H1 (cell line): ENCODE results near the gene RELT. TPM values are rescaled to one million over a fixed set of nuclear protein-coding genes. Genes with fewer than 3 reads are reported as not detected.

ENCODE experiments used
- CTCF ChIA-PET: fragments of 300-600 bp; sonication (Branson Sonifier 250); formaldehyde crosslinking; loops from one replicate; lab custom pipeline; 2021; ENCODE audit not compliant: partially characterized antibody; lab: Charles Lee
- POLR2A ChIA-PET: fragments of 300-600 bp; sonication (Branson Sonifier 250); formaldehyde crosslinking; loops from one replicate; lab custom pipeline; 2021; ENCODE audit warnings: inconsistent platforms; ENCODE audit not compliant: partially characterized antibody; lab: Charles Lee
- DNase-seq, 2 experiments: peaks; one replicate each; pipeline versions ENCODE4 v3.0.0 to v3.0.0-alpha.2; 2010 to 2022; ENCODE audit warnings: low spot score in 2 of 2, low read depth in 1 of 2, mixed read lengths in 1 of 2
- FAIRE-seq: peaks from 2 replicates; lab custom pipeline; 2011; peaks lifted over from hg19 to GRCh38; lab: Jason Lieb, UNC
- H2AFZ ChIP-seq: 2 replicates; pipeline ENCODE4 v1.8.1; 2012; ENCODE audit warnings: low read length, inconsistent platforms
- H2AK5ac ChIP-seq: 2 replicates; pipeline ENCODE4 v1.6.1; 2013; ENCODE audit warnings: low read depth, low read length
- H2BK120ac ChIP-seq: replicated peaks from 2 replicates; pipeline ENCODE3; 2013; ENCODE audit warnings: low read depth, low read length, inconsistent platforms
- H2BK12ac ChIP-seq: 2 replicates; pipeline ENCODE4 v1.6.1; 2013; ENCODE audit warnings: low read depth, low read length
- H2BK15ac ChIP-seq: 2 replicates; pipeline ENCODE4 v1.6.1; 2013; ENCODE audit warnings: low read length
- H2BK20ac ChIP-seq: 2 replicates; pipeline ENCODE4 v1.6.1; 2013; ENCODE audit warnings: low read length
- H2BK5ac ChIP-seq: 2 replicates; pipeline ENCODE4 v1.6.1; 2013; ENCODE audit warnings: low read depth, low read length
- H3K14ac ChIP-seq: 2 replicates; pipeline ENCODE4 v1.6.1; 2013; ENCODE audit warnings: inconsistent platforms; ENCODE audit not compliant: insufficient read length
- H3K18ac ChIP-seq: 2 replicates; pipeline ENCODE4 v1.6.1; 2013; ENCODE audit warnings: low read length; ENCODE audit errors: extremely low read depth
- H3K23ac ChIP-seq: 2 replicates; pipeline ENCODE4 v1.6.1; 2013; ENCODE audit warnings: inconsistent platforms; ENCODE audit not compliant: insufficient read length
- H3K23me2 ChIP-seq: 2 replicates; pipeline ENCODE4 v1.6.1; 2013; ENCODE audit warnings: low read depth, low read length
- H3K27ac ChIP-seq: 2 replicates; pipeline ENCODE4 v1.6.1; 2011; ENCODE audit warnings: low read depth, low read length, inconsistent platforms
- H3K27me3 ChIP-seq, 4 experiments: replicated peaks in 1 of 4; 1 replicate in 1 of 4; 2 replicates in 3 of 4; pipeline versions ENCODE4 v1.6.1 to v1.8.1; 2011 to 2013; ENCODE audit warnings: low read length in 3 of 4, mild to moderate bottlenecking in 3 of 4, inconsistent platforms in 2 of 4, mixed read lengths in 2 of 4, moderate library complexity in 1 of 4; ENCODE audit not compliant: control insufficient read depth in 3 of 4, insufficient read depth in 3 of 4; ENCODE audit errors: extremely low read depth in 1 of 4
- H3K36me3 ChIP-seq, 4 experiments: 2 replicates each; pipeline versions ENCODE4 v1.6.1 to v1.8.1; 2011 to 2013; ENCODE audit warnings: mild to moderate bottlenecking in 4 of 4, low read length in 3 of 4, moderate library complexity in 2 of 4, control low read depth in 1 of 4, inconsistent platforms in 1 of 4; ENCODE audit not compliant: insufficient read depth in 4 of 4, control insufficient read depth in 2 of 4
- H3K4ac ChIP-seq: replicated peaks from 2 replicates; pipeline ENCODE3; 2013; ENCODE audit warnings: low read length, low read depth, mixed read lengths, inconsistent platforms; ENCODE audit not compliant: insufficient read length
- H3K4me1 ChIP-seq, 4 experiments: replicated peaks in 1 of 4; 1 replicate in 1 of 4; 2 replicates in 3 of 4; pipeline versions ENCODE4 v1.6.1 to v1.8.1; 2011 to 2013; ENCODE audit warnings: low read length in 3 of 4, inconsistent platforms in 2 of 4, mixed read lengths in 1 of 4; ENCODE audit not compliant: insufficient read depth in 4 of 4, control insufficient read depth in 3 of 4
- H3K4me2 ChIP-seq, 2 experiments: 2 replicates each; pipeline versions ENCODE4 v1.6.1 to v1.8.1; 2011 to 2013; ENCODE audit warnings: low read depth in 2 of 2, low read length in 2 of 2, control low read depth in 1 of 2, inconsistent platforms in 1 of 2, mild to moderate bottlenecking in 1 of 2; ENCODE audit not compliant: insufficient read depth in 1 of 2
- H3K4me3 ChIP-seq, 4 experiments: fragments of 200-600, 300-600 bp in 1 of 4; sonication (generic), shearing (Covaris generic), sonication (Bioruptor Twin) in 1 of 4; 2 replicates each; pipeline versions ENCODE4 v1.5.1 to v1.8.1; 2011 to 2016; ENCODE audit warnings: low read length in 4 of 4, low read depth in 3 of 4, control low read depth in 2 of 4, inconsistent platforms in 2 of 4, mild to moderate bottlenecking in 2 of 4, mixed read lengths in 1 of 4, moderate library complexity in 1 of 4; ENCODE audit not compliant: insufficient read depth in 2 of 4; ENCODE audit errors: extremely low read depth in 1 of 4
- H3K56ac ChIP-seq: replicated peaks from 2 replicates; pipeline ENCODE3; 2013; ENCODE audit warnings: low read depth, mild to moderate bottlenecking, mixed read lengths, low read length, inconsistent platforms; ENCODE audit not compliant: insufficient read length
- H3K79me1 ChIP-seq: 2 replicates; pipeline ENCODE4 v1.6.1; 2013; ENCODE audit warnings: low read depth, low read length, control low read depth
- H3K79me2 ChIP-seq, 2 experiments: 2 replicates each; pipeline versions ENCODE4 v1.6.1 to v1.8.1; 2012 to 2013; ENCODE audit warnings: low read length in 2 of 2, mild to moderate bottlenecking in 2 of 2, inconsistent platforms in 1 of 2; ENCODE audit not compliant: insufficient read depth in 2 of 2, control insufficient read depth in 1 of 2
- H3K9ac ChIP-seq, 4 experiments: replicated peaks in 1 of 4; 1 replicate in 1 of 4; 2 replicates in 3 of 4; pipeline versions ENCODE4 v1.6.1 to v1.8.1; 2011 to 2013; ENCODE audit warnings: low read depth in 3 of 4, low read length in 3 of 4, control low read depth in 2 of 4, mild to moderate bottlenecking in 2 of 4, moderate library complexity in 2 of 4, inconsistent platforms in 1 of 4; ENCODE audit errors: extremely low read depth in 1 of 4
- H3K9me3 ChIP-seq, 2 experiments: 2 replicates each; pipeline versions ENCODE4 v1.6.1 to v1.8.1; 2012 to 2013; ENCODE audit warnings: mild to moderate bottlenecking in 2 of 2, moderate library complexity in 2 of 2, control low read depth in 1 of 2, inconsistent platforms in 1 of 2, low read depth in 1 of 2, low read length in 1 of 2, mixed read lengths in 1 of 2; ENCODE audit not compliant: insufficient read depth in 2 of 2
- H4K20me1 ChIP-seq, 2 experiments: replicated peaks in 1 of 2; 2 replicates each; pipeline versions ENCODE3 to v1.8.1; 2011 to 2013; ENCODE audit warnings: inconsistent platforms in 2 of 2, low read length in 2 of 2, mild to moderate bottlenecking in 1 of 2; ENCODE audit not compliant: insufficient read depth in 2 of 2, control insufficient read depth in 1 of 2
- H4K5ac ChIP-seq: 2 replicates; pipeline ENCODE4 v1.6.1; 2013; ENCODE audit warnings: low read length, low read depth, mixed read lengths, inconsistent platforms; ENCODE audit not compliant: insufficient read length
- H4K8ac ChIP-seq: 2 replicates; pipeline ENCODE4 v1.8.0; 2013; ENCODE audit warnings: mild to moderate bottlenecking, moderate library complexity, low read length, inconsistent platforms; ENCODE audit not compliant: insufficient read depth; ENCODE audit errors: extremely low read depth
- H4K91ac ChIP-seq: replicated peaks from 2 replicates; pipeline ENCODE3; 2013; ENCODE audit warnings: low read length, mixed read lengths, inconsistent platforms; ENCODE audit not compliant: insufficient read length
- BCL11A ChIP-seq, 2 experiments: IDR thresholded peaks; one replicate each; pipeline ENCODE4 v1.6.1; 2011; ENCODE audit warnings: low read depth in 2 of 2, low read length in 2 of 2, mild to moderate bottlenecking in 2 of 2
- EZH2 ChIP-seq: fragments of 200-600 bp; sonication (generic); IDR thresholded peaks from 2 replicates; pipeline ENCODE4 v1.7.1; 2012; ENCODE audit warnings: low read depth, mild to moderate bottlenecking, moderate library complexity, low read length, inconsistent platforms; ENCODE audit not compliant: severe bottlenecking
- GTF2F1 ChIP-seq: IDR thresholded peaks from 2 replicates; pipeline ENCODE4 v1.6.1; 2012; ENCODE audit warnings: low read depth, low read length, improper control_type of control experiment, borderline replicate concordance
- JUN ChIP-seq: IDR thresholded peaks from 2 replicates; pipeline ENCODE4 v1.6.1; 2011; ENCODE audit warnings: low read depth, mild to moderate bottlenecking, improper control_type of control experiment, low read length
- RBBP5 ChIP-seq: IDR thresholded peaks from 2 replicates; pipeline ENCODE4 v1.7.1; 2012; ENCODE audit warnings: low read depth, mild to moderate bottlenecking, inconsistent platforms, low read length, moderate library complexity, borderline replicate concordance
- RXRA ChIP-seq: IDR thresholded peaks from 2 replicates; pipeline ENCODE4 v1.6.1; 2011; ENCODE audit warnings: low read depth, mild to moderate bottlenecking, low read length, moderate library complexity; ENCODE audit not compliant: insufficient read depth
- SIN3A ChIP-seq, 2 experiments: IDR thresholded peaks in 1 of 2; conservative IDR thresholded peaks in 1 of 2; 2 replicates each; pipeline ENCODE4 v1.6.1; 2011 to 2012; ENCODE audit warnings: low read length in 2 of 2, improper control_type of control experiment in 1 of 2, low read depth in 1 of 2, mild to moderate bottlenecking in 1 of 2
- SIX5 ChIP-seq: IDR thresholded peaks from 2 replicates; pipeline ENCODE4 v1.6.1; 2011; ENCODE audit warnings: mild to moderate bottlenecking, low read depth, low read length
- SP1 ChIP-seq: IDR thresholded peaks from 2 replicates; pipeline ENCODE4 v1.6.1; 2011; ENCODE audit warnings: low read depth, low read length
- SP2 ChIP-seq: IDR thresholded peaks from 2 replicates; pipeline ENCODE4 v1.6.1; 2012; ENCODE audit warnings: mild to moderate bottlenecking, low read length, inconsistent platforms
- SUZ12 ChIP-seq: fragments of 200-600 bp; sonication (generic); IDR thresholded peaks from 2 replicates; pipeline ENCODE4 v1.6.1; 2012; ENCODE audit warnings: mild to moderate bottlenecking, inconsistent platforms, low read length, moderate library complexity, mixed read lengths
- WGBS, 2 experiments: shearing (Covaris generic) in 1 of 2; methylation state at CpG; one replicate each; pipeline versions ENCODE4 v1.1.6 to v1.1.7; 2013 to 2015; ENCODE audit warnings: low lambda C conversion rate in 2 of 2, mixed read lengths in 2 of 2, inconsistent platforms in 1 of 2, low coverage in 1 of 2, missing lambda C conversion rate in 1 of 2; ENCODE audit not compliant: insufficient replicate concordance in 2 of 2, insufficient coverage in 1 of 2, insufficient read length in 1 of 2; ENCODE audit errors: extremely low coverage in 1 of 2, missing lambda C conversion rate in 1 of 2; 5-methylcytosine and 5-hydroxymethylcytosine counted together
- polyA plus RNA-seq, 7 experiments: library from polyadenylated mRNA; depleted of rRNA in 3 of 7; stranded (reverse) in 5 of 7; unstranded in 2 of 7; fragments of >200 nt in 5 of 7; fragments of 200-250 nt in 2 of 7; gene quantifications; 1 replicate in 5 of 7; 2 replicates in 1 of 7; 4 replicates in 1 of 7; pipeline versions ENCODE4 v1.2.1 to v1.2.3, GENCODE V29; 2011 to 2013; ENCODE audit warnings: missing spikeins in 2 of 7, mixed read lengths in 2 of 7
- total RNA-seq: library from RNA; stranded (reverse); fragmentation: NEBNext Ultra II Directional; extraction: Animal tissue kit (Norgen Biotek cat#: 25700); gene quantifications from 2 replicates; pipeline ENCODE4 v1.2.1, GENCODE V29; 2021
- TF ChIP-seq, protein P1 (sequence below): IDR thresholded peaks from 2 replicates; pipeline ENCODE4 v1.6.1; 2011; ENCODE audit warnings: low read length, improper control_type of control experiment

RELT gene
- total and polyA plus RNA-seq, 2 of the 8 experiments (the other 6 are each of a cell fraction or from before 2014, with no cell fraction given), result 3.4 to 5.7 TPM

DNA sequence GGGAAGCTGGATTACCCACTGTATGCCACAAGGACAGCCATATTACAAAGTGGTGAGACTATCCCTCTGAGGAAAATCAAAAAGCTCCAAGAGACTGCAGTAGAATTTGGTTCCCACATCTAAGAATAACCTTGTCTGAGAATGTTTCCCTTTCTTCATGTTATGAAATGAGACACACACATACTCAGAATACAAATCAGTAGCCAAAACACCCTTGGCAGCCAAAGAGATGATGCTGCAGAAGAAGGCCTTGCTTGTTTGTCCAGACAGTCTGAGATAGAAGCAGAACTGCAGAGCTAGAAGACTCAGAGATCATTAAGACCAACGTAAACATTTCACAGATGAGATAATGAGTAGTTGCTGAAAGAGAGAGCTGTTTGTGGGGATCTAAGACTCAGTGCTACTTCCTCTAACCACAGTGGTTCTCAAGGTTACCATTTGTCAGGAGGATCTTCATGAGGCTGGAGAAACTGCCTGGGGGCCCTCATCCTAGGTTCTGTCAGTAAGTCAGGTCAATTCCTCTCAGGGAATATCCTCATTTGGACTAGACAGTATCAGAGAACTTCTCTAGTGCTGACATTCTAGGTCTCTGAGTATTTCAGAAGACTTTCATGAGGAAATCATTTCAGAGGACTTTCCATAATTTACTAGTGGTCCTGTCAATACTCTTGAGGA lies 38.9 kb downstream of the RELT start:
- H3K9me3 ChIP-seq, result no peaks in the 10 kb centered on the region
- DNase-seq (no peak), FAIRE-seq (no peak)
- no peak overlapping the region for H2BK15ac ChIP-seq
- ChIA-PET POLR2A (interaction anchor here (0.9 kb wide), 1 partner anchor 12 kb away, joined by 3 read pairs; no protein-coding TSS in a partner anchor), CTCF (interaction anchor here (0.7 to 5.6 kb wide), 14 partner anchors 8 to 246 kb away, joined by 3 to 27 read pairs (median 4); no protein-coding TSS in a partner anchor)
- no peak overlapping the region for H4K5ac ChIP-seq
- H3K27me3 ChIP-seq, result no peaks in the 10 kb centered on the region
- no peak overlapping the region for H3K4me2 ChIP-seq
- H3K23me2 ChIP-seq, result no peaks in the 10 kb centered on the region
- H2BK120ac ChIP-seq, result no peak overlapping the region
- no peak overlapping the region for H3K4ac ChIP-seq
- no peak overlapping the region for H3K27ac ChIP-seq
- H2BK5ac ChIP-seq, result no peak overlapping the region
- no peaks in the 10 kb centered on the region for H3K79me2 ChIP-seq
- no peak overlapping the region for H4K8ac ChIP-seq
- H3K79me1 ChIP-seq, result no peaks in the 10 kb centered on the region
- no peak overlapping the region for H2BK20ac ChIP-seq
- H3K9ac ChIP-seq, result no peak overlapping the region
- H3K4me1 ChIP-seq, result no peaks in the 10 kb centered on the region
- peaks cover 0 to 4% (median 0%) of the 10 kb centered on the region in 4 experiments; a peak in 4 of 8 replicates for H3K36me3 ChIP-seq
- no peak overlapping the region for H2BK12ac ChIP-seq
- H3K56ac ChIP-seq, result no peak overlapping the region
- no peak overlapping the region for H2AFZ ChIP-seq
- H3K18ac ChIP-seq, result no peak overlapping the region
- H2AK5ac ChIP-seq, result no peak overlapping the region
- no peak overlapping the region for H3K23ac ChIP-seq
- H3K4me3 ChIP-seq, result no peak overlapping the region
- 88% methylated on average over 1 of the region's 1 CpG; no CpG with 5 or more reads in 1 of the 2 experiments for WGBS, 2 experiments
- no peaks in the 10 kb centered on the region for H4K20me1 ChIP-seq
- H4K91ac ChIP-seq, result no peak overlapping the region
- no peak overlapping the region for H3K14ac ChIP-seq
- TF ChIP-seq GTF2F1 (no peak), RBBP5 (no peak), BCL11A (IDR thresholded peaks at IDR 0.05; ENCODE audit: low read depth in 2 of 2, low read length in 2 of 2) (no peak), SIN3A (conservative IDR thresholded peaks at IDR 0.05 in 1 of 2, IDR thresholded peaks at IDR 0.05 in 1 of 2; ENCODE audit: low read depth in 1 of 2, low read length in 2 of 2) (no peak), SIX5 (no peak), JUN (no peak), SP1 (no peak), SP2 (no peak), RXRA (no peak), SUZ12 (no peak), EZH2 (no peak)
- TF ChIP-seq, protein P1, sequence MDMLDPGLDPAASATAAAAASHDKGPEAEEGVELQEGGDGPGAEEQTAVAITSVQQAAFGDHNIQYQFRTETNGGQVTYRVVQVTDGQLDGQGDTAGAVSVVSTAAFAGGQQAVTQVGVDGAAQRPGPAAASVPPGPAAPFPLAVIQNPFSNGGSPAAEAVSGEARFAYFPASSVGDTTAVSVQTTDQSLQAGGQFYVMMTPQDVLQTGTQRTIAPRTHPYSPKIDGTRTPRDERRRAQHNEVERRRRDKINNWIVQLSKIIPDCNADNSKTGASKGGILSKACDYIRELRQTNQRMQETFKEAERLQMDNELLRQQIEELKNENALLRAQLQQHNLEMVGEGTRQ, result no peak
